Left lung (tissue), 10 donors: ENCODE measurements around the gene WNT4. TPM values are rescaled to one million over a fixed set of nuclear protein-coding genes. Genes with fewer than 3 reads are reported as not detected.

Source experiments
- ATAC-seq: fragments of 200-7000 bp; cut with Tn5 transposase; one replicate; pipeline ENCODE4 v1.9.1; 2020; ENCODE audit warnings: moderate library complexity
- DNase-seq, 4 donors: peaks; one replicate each; pipeline ENCODE4 v3.0.0-alpha.2; 2013 to 2020
- H3K27ac ChIP-seq, 2 donors: fragments of 200-600 bp; sonication (generic) in 1 of 2; one replicate each; pipeline versions ENCODE4 v1.5.0 to v1.8.0; 2020 to 2021
- H3K27me3 ChIP-seq, 2 donors: fragments of 200-600 bp; sonication (generic) in 1 of 2; one replicate each; pipeline versions ENCODE4 v1.5.0 to v1.8.0; 2020 to 2021
- H3K36me3 ChIP-seq, 2 donors: fragments of 200-600 bp; sonication (generic) in 1 of 2; one replicate each; pipeline versions ENCODE4 v1.5.0 to v1.8.0; 2020 to 2021
- H3K4me1 ChIP-seq, 2 donors: fragments of 200-600 bp; one replicate each; pipeline ENCODE4 v1.8.0; 2021
- H3K4me3 ChIP-seq, 2 donors: fragments of 200-600 bp; sonication (generic) in 1 of 2; one replicate each; pipeline versions ENCODE4 v1.5.0 to v1.8.0; 2020 to 2021; ENCODE audit warnings: mild to moderate bottlenecking in 1 of 2
- H3K9me3 ChIP-seq, 2 donors: fragments of 200-600 bp; sonication (generic) in 1 of 2; one replicate each; pipeline versions ENCODE4 v1.5.0 to v1.8.0; 2020 to 2021
- CTCF ChIP-seq, 2 donors: fragments of 200-600 bp; sonication (generic) in 1 of 2; IDR thresholded peaks; one replicate each; pipeline versions ENCODE4 v1.5.0 to v1.8.0; 2021; ENCODE audit warnings: antibody characterized with exemption in 2 of 2
- intact Hi-C, 2 donors: fragments of 100-400 bp; cut with DNase I; formaldehyde crosslinking; loops; one replicate each; pipeline versions ENCODE4 v1.11.2 to v1.14.2; 2022
- polyA plus RNA-seq, 6 donors: library from polyadenylated mRNA; unstranded; fragments of 120-200 nt; gene quantifications; one replicate each; pipeline ENCODE4 v1.2.1, GENCODE V29; 2013; ENCODE audit not compliant: insufficient read length in 6 of 6
- total RNA-seq, 2 donors: library from RNA; stranded (reverse); fragmentation: NEBNext Ultra II Directional; extraction: Animal tissue kit (Norgen Biotek cat#: 25700); gene quantifications; one replicate each; pipeline ENCODE4 v1.2.1, GENCODE V29; 2021
- donor health status: DM: no; HTN: yes; CAD: no.
- donor health status: DM: no; HTN: no; CAD: no.

Gene WNT4
- total and polyA plus RNA-seq, 8 donors = 1.8 to 4.0 (median 2.8) TPM

GRCh38 chr1:22127248-22127647, 15.6 kb downstream of the WNT4 start:
- Histone ChIP-seq H3K4me1 (peaks cover 0 to 4% of the 10 kb centered on the region in 2 donors), H3K27me3 (no peaks in the 10 kb centered on the region), H3K9me3 (no peaks in the 10 kb centered on the region), H3K27ac (no peak overlapping the region), H3K36me3 (no peaks in the 10 kb centered on the region), H3K4me3 (no peak overlapping the region)
- DNase-seq (peak in 1 of 4 donors; percentile 19), ATAC-seq (no peak)
- TF ChIP-seq CTCF (IDR thresholded peaks at IDR 0.05) = no peak
- intact Hi-C loops = no loop called here

GRCh38 chr1:22126531-22126930, 16.4 kb downstream of the WNT4 start:
- no peak overlapping the region for H3K27ac ChIP-seq
- H3K4me3 ChIP-seq = no peak overlapping the region
- no peaks in the 10 kb centered on the region for H3K9me3 ChIP-seq
- peaks cover 0 to 2% of the 10 kb centered on the region in 2 donors for H3K36me3 ChIP-seq
- H3K27me3 ChIP-seq = no peaks in the 10 kb centered on the region
- DNase-seq = peak in 1 of 4 donors; percentile 60
- no peaks in the 10 kb centered on the region for H3K4me1 ChIP-seq
- ATAC-seq = no peak
- no peak for TF ChIP-seq CTCF (IDR thresholded peaks at IDR 0.05)
- intact Hi-C loops = no loop called here

DNA sequence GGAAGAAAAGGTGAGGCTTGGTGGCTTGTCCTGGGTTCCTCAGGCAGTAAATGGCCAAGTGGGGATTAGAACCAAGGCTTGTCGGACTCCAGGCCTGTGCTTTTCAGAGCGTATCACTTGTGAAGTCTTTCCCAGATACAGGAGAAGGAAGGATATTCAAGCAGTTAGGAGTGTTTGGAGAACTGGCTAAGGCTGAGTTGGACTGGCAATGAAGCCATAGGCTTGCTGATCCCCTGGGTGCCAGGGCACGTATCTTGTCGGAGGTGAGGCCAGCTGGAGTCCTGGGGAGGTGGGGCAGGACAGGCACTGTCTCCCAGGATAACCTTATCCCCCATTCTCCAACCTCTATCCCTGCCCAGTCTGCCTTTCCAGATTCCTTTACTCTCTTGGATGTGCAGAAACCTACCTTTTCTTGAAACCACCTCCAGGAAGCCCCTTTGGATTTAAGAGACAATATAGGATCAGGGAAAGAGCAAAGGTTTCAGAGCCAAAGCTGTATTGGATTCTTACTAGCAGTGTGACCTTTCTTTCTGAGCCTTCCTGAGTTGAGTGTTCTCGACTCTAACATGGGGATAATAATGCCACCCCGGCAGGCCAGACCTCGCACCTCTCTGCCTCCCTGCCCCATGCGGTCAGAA, 18.2 kb downstream of the WNT4 start:
- Histone ChIP-seq H3K27ac (no peak overlapping the region), H3K4me1 (no peaks in the 10 kb centered on the region), H3K27me3 (no peaks in the 10 kb centered on the region), H3K36me3 (peaks cover 0 to 18% of the 10 kb centered on the region in 2 donors), H3K4me3 (no peak overlapping the region), H3K9me3 (no peaks in the 10 kb centered on the region)
- peak in 1 of 4 donors; percentile 34 for DNase-seq
- TF ChIP-seq CTCF (IDR thresholded peaks at IDR 0.05) = no peak
- intact Hi-C loops = no loop called here
- no peak for ATAC-seq

GRCh38 chr1:22123901-22124404, 18.9 kb downstream of the WNT4 start:
- H3K36me3 ChIP-seq = peaks cover 0 to 23% of the 10 kb centered on the region in 2 donors
- H3K4me3 ChIP-seq = no peak overlapping the region
- no peaks in the 10 kb centered on the region for H3K9me3 ChIP-seq
- intact Hi-C loops = no loop called here
- no peak for ATAC-seq
- no peaks in the 10 kb centered on the region for H3K4me1 ChIP-seq
- H3K27ac ChIP-seq = no peak overlapping the region
- H3K27me3 ChIP-seq = no peaks in the 10 kb centered on the region
- TF ChIP-seq CTCF (IDR thresholded peaks at IDR 0.05) = no peak
- DNase-seq = peak in 1 of 4 donors; percentile 53

DNA sequence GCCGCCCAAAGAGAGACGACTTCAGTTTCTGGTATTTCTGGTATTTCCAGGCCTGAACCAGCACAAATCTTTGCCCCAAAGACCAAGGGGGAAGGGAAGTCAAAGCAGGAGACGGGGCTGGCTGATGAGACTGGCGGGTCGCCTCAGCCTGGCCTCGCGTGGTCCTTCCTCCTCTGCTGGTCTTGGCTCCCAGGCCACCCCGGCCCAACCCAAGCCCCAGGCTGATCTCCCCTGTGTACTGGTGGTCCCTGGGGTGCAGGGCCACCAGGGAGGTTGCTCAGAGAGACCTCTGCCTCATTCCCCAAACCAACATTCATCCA, 19.9 kb downstream of the WNT4 start:
- Histone ChIP-seq H3K4me1 (peaks cover 0 to 4% of the 10 kb centered on the region in 2 donors), H3K9me3 (no peaks in the 10 kb centered on the region), H3K36me3 (peaks cover 0 to 31% of the 10 kb centered on the region in 2 donors), H3K27ac (no peak overlapping the region), H3K4me3 (no peak overlapping the region), H3K27me3 (no peaks in the 10 kb centered on the region)
- no peak for TF ChIP-seq CTCF (IDR thresholded peaks at IDR 0.05)
- no peak for ATAC-seq
- DNase-seq = peak in 2 of 4 donors; percentile 47 to 72
- intact Hi-C loops = no loop called here
